Lower leg skin (tissue), 3 donors: ENCODE data around the gene MEI1.

Source experiments
- POLR2A ChIP-seq, 2 donors: fragments of 450-650 bp; IDR thresholded peaks; one replicate each; pipeline ENCODE4 v1.6.1; 2016 to 2017; ENCODE audit warnings: antibody characterized with exemption in 2 of 2, mild to moderate bottlenecking in 1 of 2, moderate library complexity in 1 of 2
- TF ChIP-seq, protein P1 (sequence below), 3 donors: fragments of 450-650 bp; IDR thresholded peaks; one replicate each; pipeline ENCODE4 v1.5.1; 2016; ENCODE audit warnings: antibody characterized with exemption in 3 of 3, mild to moderate bottlenecking in 3 of 3, moderate library complexity in 2 of 3

DNA sequence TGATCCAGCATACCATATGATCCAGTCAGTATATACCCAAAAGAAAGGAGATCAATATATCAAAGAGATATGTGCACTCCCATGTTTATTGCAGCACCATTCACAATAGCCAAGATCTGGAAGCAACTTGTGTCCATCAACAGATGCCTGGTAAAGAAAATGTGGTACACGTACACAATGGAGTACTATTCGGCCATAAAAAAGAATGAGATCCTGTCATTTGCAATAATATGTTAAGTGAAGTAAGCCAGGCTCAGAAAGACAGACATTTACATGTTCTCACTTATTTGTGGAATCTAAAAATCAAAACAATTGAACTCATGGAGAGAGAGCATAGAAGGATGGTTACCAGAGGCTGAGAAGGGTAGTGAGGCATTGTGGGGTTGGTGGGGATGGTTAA is 37.6 kb upstream of the MEI1 start:
- TF ChIP-seq, protein P1, sequence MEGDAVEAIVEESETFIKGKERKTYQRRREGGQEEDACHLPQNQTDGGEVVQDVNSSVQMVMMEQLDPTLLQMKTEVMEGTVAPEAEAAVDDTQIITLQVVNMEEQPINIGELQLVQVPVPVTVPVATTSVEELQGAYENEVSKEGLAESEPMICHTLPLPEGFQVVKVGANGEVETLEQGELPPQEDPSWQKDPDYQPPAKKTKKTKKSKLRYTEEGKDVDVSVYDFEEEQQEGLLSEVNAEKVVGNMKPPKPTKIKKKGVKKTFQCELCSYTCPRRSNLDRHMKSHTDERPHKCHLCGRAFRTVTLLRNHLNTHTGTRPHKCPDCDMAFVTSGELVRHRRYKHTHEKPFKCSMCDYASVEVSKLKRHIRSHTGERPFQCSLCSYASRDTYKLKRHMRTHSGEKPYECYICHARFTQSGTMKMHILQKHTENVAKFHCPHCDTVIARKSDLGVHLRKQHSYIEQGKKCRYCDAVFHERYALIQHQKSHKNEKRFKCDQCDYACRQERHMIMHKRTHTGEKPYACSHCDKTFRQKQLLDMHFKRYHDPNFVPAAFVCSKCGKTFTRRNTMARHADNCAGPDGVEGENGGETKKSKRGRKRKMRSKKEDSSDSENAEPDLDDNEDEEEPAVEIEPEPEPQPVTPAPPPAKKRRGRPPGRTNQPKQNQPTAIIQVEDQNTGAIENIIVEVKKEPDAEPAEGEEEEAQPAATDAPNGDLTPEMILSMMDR (IDR thresholded peaks at IDR 0.05) = no peak
- no peak for TF ChIP-seq POLR2A (IDR thresholded peaks at IDR 0.05)
